ENCODE measurements around the gene INO80D. TPM values are rescaled to one million over a fixed set of nuclear protein-coding genes. Genes with fewer than 3 reads are reported as not detected.
A peak's percentile ranks its signal among the peaks of the same experiment; 100 is the strongest.

Gene INO80D
- total and polyA plus RNA-seq, 2 of the 13 experiments (the other 11 are each of a cell fraction or from before 2014, with no cell fraction given) = 7.6 to 7.9 TPM

DNA sequence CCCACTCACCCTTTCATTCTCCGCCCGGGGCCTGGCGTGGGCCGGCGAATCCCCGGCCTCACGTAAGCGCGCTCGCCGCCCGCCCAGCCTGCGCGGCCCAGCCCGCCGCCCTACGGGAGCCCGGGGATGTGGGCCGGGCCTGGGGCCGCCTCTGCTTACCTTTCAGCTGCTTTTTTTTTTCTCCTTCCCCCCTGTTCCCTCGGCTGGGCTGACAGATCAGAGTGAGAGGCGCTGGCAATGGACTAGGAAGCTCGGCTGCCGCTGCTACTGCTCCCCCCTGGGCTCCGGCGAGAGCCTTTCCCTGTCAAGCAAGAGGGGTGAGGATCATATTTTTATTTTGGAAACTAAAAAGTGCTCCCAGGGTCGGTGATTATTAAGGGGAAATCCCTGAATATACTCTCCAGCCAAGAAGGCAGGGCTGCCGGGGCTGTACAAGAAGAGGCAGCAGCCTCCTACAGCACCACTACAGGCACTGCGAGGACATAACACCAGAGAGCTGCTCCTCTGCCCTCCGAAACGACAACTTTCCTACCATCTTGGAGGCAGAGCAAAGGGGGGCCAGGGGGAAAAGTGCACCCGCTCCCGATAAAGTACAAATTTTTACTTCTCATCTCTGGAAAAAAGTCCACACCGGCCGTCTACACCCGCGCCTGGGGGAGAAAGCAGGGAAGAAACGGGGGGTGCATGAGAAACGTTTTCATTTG, at the start of gene INO80D (continued):
- TF ChIP-seq, protein P1, sequence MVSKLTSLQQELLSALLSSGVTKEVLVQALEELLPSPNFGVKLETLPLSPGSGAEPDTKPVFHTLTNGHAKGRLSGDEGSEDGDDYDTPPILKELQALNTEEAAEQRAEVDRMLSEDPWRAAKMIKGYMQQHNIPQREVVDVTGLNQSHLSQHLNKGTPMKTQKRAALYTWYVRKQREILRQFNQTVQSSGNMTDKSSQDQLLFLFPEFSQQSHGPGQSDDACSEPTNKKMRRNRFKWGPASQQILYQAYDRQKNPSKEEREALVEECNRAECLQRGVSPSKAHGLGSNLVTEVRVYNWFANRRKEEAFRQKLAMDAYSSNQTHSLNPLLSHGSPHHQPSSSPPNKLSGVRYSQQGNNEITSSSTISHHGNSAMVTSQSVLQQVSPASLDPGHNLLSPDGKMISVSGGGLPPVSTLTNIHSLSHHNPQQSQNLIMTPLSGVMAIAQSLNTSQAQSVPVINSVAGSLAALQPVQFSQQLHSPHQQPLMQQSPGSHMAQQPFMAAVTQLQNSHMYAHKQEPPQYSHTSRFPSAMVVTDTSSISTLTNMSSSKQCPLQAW (CRISPR knock-in tag; IDR thresholded peaks at IDR 0.05) = peak; percentile 32
- no peak for TF ChIP-seq GABPA (IDR thresholded peaks at IDR 0.05; ENCODE audit: low read depth, low read length)
- TF ChIP-seq GABPA (CRISPR knock-in tag; IDR thresholded peaks at IDR 0.05; ENCODE audit: low read depth) = peak; percentile 15; the same call in 1 of the 2 replicates
- no peak for TF ChIP-seq ZNF160 (CRISPR knock-in tag; IDR thresholded peaks at IDR 0.05)
- TF ChIP-seq KAT2B (IDR thresholded peaks at IDR 0.05; ENCODE audit: borderline replicate concordance, low read depth, low read length) = no peak
- TF ChIP-seq HDAC2 (CRISPR knock-in tag; IDR thresholded peaks at IDR 0.05) = peak; percentile 38; the same call in 1 of the 2 replicates
- TF ChIP-seq CC2D1A (CRISPR knock-in tag; IDR thresholded peaks at IDR 0.05) = no peak
- TF ChIP-seq PHF8 (CRISPR knock-in tag; IDR thresholded peaks at IDR 0.05) = peak; percentile 95
- peak; percentile 76 for TF ChIP-seq IKZF4 (CRISPR knock-in tag; IDR thresholded peaks at IDR 0.05; ENCODE audit: borderline replicate concordance, low read depth, not compliant biosample characterization)
- no peak for TF ChIP-seq RFX1 (IDR thresholded peaks at IDR 0.05)
- TF ChIP-seq, protein P2, sequence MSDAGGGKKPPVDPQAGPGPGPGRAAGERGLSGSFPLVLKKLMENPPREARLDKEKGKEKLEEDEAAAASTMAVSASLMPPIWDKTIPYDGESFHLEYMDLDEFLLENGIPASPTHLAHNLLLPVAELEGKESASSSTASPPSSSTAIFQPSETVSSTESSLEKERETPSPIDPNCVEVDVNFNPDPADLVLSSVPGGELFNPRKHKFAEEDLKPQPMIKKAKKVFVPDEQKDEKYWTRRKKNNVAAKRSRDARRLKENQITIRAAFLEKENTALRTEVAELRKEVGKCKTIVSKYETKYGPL (CRISPR knock-in tag; IDR thresholded peaks at IDR 0.05) = no peak
- no peak for TF ChIP-seq TOE1 (CRISPR knock-in tag; IDR thresholded peaks at IDR 0.05)
- TF ChIP-seq, protein P3, sequence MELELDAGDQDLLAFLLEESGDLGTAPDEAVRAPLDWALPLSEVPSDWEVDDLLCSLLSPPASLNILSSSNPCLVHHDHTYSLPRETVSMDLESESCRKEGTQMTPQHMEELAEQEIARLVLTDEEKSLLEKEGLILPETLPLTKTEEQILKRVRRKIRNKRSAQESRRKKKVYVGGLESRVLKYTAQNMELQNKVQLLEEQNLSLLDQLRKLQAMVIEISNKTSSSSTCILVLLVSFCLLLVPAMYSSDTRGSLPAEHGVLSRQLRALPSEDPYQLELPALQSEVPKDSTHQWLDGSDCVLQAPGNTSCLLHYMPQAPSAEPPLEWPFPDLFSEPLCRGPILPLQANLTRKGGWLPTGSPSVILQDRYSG (CRISPR knock-in tag; IDR thresholded peaks at IDR 0.05) = no peak
- TF ChIP-seq, protein P4, sequence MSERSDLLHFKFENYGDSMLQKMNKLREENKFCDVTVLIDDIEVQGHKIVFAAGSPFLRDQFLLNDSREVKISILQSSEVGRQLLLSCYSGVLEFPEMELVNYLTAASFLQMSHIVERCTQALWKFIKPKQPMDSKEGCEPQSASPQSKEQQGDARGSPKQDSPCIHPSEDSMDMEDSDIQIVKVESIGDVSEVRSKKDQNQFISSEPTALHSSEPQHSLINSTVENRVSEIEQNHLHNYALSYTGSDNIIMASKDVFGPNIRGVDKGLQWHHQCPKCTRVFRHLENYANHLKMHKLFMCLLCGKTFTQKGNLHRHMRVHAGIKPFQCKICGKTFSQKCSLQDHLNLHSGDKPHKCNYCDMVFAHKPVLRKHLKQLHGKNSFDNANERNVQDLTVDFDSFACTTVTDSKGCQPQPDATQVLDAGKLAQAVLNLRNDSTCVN (CRISPR knock-in tag; IDR thresholded peaks at IDR 0.05; ENCODE audit: borderline replicate concordance) = 0 out of 2 replicates have a peak, but pooled peaks have one; percentile 76
- TF ChIP-seq ZNF788 (CRISPR knock-in tag; IDR thresholded peaks at IDR 0.05; ENCODE audit: borderline replicate concordance) = peak; percentile 87
- TF ChIP-seq, protein P5, sequence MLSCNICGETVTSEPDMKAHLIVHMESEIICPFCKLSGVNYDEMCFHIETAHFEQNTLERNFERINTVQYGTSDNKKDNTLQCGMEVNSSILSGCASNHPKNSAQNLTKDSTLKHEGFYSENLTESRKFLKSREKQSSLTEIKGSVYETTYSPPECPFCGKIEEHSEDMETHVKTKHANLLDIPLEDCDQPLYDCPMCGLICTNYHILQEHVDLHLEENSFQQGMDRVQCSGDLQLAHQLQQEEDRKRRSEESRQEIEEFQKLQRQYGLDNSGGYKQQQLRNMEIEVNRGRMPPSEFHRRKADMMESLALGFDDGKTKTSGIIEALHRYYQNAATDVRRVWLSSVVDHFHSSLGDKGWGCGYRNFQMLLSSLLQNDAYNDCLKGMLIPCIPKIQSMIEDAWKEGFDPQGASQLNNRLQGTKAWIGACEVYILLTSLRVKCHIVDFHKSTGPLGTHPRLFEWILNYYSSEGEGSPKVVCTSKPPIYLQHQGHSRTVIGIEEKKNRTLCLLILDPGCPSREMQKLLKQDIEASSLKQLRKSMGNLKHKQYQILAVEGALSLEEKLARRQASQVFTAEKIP (CRISPR knock-in tag; IDR thresholded peaks at IDR 0.05; ENCODE audit: borderline replicate concordance) = no peak
- no peak for TF ChIP-seq TCF7L2 (IDR thresholded peaks at IDR 0.05; ENCODE audit: low read depth, low read length)
- TF ChIP-seq ZNF382 (CRISPR knock-in tag; IDR thresholded peaks at IDR 0.05; ENCODE audit: borderline replicate concordance) = no peak
- TF ChIP-seq ZNF878 (CRISPR knock-in tag; IDR thresholded peaks at IDR 0.05) = 0 out of 2 replicates have a peak, but pooled peaks have one; percentile 24
- TF ChIP-seq, protein P6, sequence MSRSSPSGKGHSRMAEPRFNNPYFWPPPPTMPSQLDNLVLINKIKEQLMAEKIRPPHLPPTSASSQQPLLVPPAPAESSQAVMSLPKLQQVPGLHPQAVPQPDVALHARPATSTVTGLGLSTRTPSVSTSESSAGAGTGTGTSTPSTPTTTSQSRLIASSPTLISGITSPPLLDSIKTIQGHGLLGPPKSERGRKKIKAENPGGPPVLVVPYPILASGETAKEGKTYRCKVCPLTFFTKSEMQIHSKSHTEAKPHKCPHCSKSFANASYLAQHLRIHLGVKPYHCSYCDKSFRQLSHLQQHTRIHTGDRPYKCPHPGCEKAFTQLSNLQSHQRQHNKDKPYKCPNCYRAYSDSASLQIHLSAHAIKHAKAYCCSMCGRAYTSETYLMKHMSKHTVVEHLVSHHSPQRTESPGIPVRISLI (CRISPR knock-in tag; IDR thresholded peaks at IDR 0.05; ENCODE audit: borderline replicate concordance) = peak; percentile 96
- no peak for TF ChIP-seq WIZ (CRISPR knock-in tag; IDR thresholded peaks at IDR 0.05)
- TF ChIP-seq ZNF350 (CRISPR knock-in tag; IDR thresholded peaks at IDR 0.05; ENCODE audit: borderline replicate concordance, low read depth) = peak; percentile 67
- TF ChIP-seq JDP2 (CRISPR knock-in tag; IDR thresholded peaks at IDR 0.05; ENCODE audit: borderline replicate concordance) = no peak

Data from HepG2 (cell line).